H1 (cell line): ENCODE results near the gene CHMP4B. TPM values are rescaled to one million over a fixed set of nuclear protein-coding genes. Genes with fewer than 3 reads are reported as not detected.

Experiments
- CTCF ChIA-PET: fragments of 300-600 bp; sonication (Branson Sonifier 250); formaldehyde crosslinking; loops from one replicate; lab custom pipeline; 2021; ENCODE audit not compliant: partially characterized antibody; lab: Charles Lee
- POLR2A ChIA-PET: fragments of 300-600 bp; sonication (Branson Sonifier 250); formaldehyde crosslinking; loops from one replicate; lab custom pipeline; 2021; ENCODE audit warnings: inconsistent platforms; ENCODE audit not compliant: partially characterized antibody; lab: Charles Lee
- DNase-seq, 2 experiments: peaks; one replicate each; pipeline versions ENCODE4 v3.0.0 to v3.0.0-alpha.2; 2010 to 2022; ENCODE audit warnings: low spot score in 2 of 2, low read depth in 1 of 2, mixed read lengths in 1 of 2
- FAIRE-seq: peaks from 2 replicates; lab custom pipeline; 2011; peaks lifted over from hg19 to GRCh38; lab: Jason Lieb, UNC
- H2AFZ ChIP-seq: 2 replicates; pipeline ENCODE4 v1.8.1; 2012; ENCODE audit warnings: low read length, inconsistent platforms
- H2AK5ac ChIP-seq: 2 replicates; pipeline ENCODE4 v1.6.1; 2013; ENCODE audit warnings: low read depth, low read length
- H2BK120ac ChIP-seq: replicated peaks from 2 replicates; pipeline ENCODE3; 2013; ENCODE audit warnings: low read depth, low read length, inconsistent platforms
- H2BK12ac ChIP-seq: 2 replicates; pipeline ENCODE4 v1.6.1; 2013; ENCODE audit warnings: low read depth, low read length
- H2BK15ac ChIP-seq: 2 replicates; pipeline ENCODE4 v1.6.1; 2013; ENCODE audit warnings: low read length
- H2BK20ac ChIP-seq: 2 replicates; pipeline ENCODE4 v1.6.1; 2013; ENCODE audit warnings: low read length
- H2BK5ac ChIP-seq: 2 replicates; pipeline ENCODE4 v1.6.1; 2013; ENCODE audit warnings: low read depth, low read length
- H3K14ac ChIP-seq: 2 replicates; pipeline ENCODE4 v1.6.1; 2013; ENCODE audit warnings: inconsistent platforms; ENCODE audit not compliant: insufficient read length
- H3K18ac ChIP-seq: 2 replicates; pipeline ENCODE4 v1.6.1; 2013; ENCODE audit warnings: low read length; ENCODE audit errors: extremely low read depth
- H3K23ac ChIP-seq: 2 replicates; pipeline ENCODE4 v1.6.1; 2013; ENCODE audit warnings: inconsistent platforms; ENCODE audit not compliant: insufficient read length
- H3K23me2 ChIP-seq: 2 replicates; pipeline ENCODE4 v1.6.1; 2013; ENCODE audit warnings: low read depth, low read length
- H3K27ac ChIP-seq: 2 replicates; pipeline ENCODE4 v1.6.1; 2011; ENCODE audit warnings: low read depth, low read length, inconsistent platforms
- H3K27me3 ChIP-seq, 4 experiments: replicated peaks in 1 of 4; 1 replicate in 1 of 4; 2 replicates in 3 of 4; pipeline versions ENCODE4 v1.6.1 to v1.8.1; 2011 to 2013; ENCODE audit warnings: low read length in 3 of 4, mild to moderate bottlenecking in 3 of 4, inconsistent platforms in 2 of 4, mixed read lengths in 2 of 4, moderate library complexity in 1 of 4; ENCODE audit not compliant: control insufficient read depth in 3 of 4, insufficient read depth in 3 of 4; ENCODE audit errors: extremely low read depth in 1 of 4
- H3K36me3 ChIP-seq, 4 experiments: 2 replicates each; pipeline versions ENCODE4 v1.6.1 to v1.8.1; 2011 to 2013; ENCODE audit warnings: mild to moderate bottlenecking in 4 of 4, low read length in 3 of 4, moderate library complexity in 2 of 4, control low read depth in 1 of 4, inconsistent platforms in 1 of 4; ENCODE audit not compliant: insufficient read depth in 4 of 4, control insufficient read depth in 2 of 4
- H3K4ac ChIP-seq: replicated peaks from 2 replicates; pipeline ENCODE3; 2013; ENCODE audit warnings: low read length, low read depth, mixed read lengths, inconsistent platforms; ENCODE audit not compliant: insufficient read length
- H3K4me1 ChIP-seq, 4 experiments: replicated peaks in 1 of 4; 1 replicate in 1 of 4; 2 replicates in 3 of 4; pipeline versions ENCODE4 v1.6.1 to v1.8.1; 2011 to 2013; ENCODE audit warnings: low read length in 3 of 4, inconsistent platforms in 2 of 4, mixed read lengths in 1 of 4; ENCODE audit not compliant: insufficient read depth in 4 of 4, control insufficient read depth in 3 of 4
- H3K4me2 ChIP-seq, 2 experiments: 2 replicates each; pipeline versions ENCODE4 v1.6.1 to v1.8.1; 2011 to 2013; ENCODE audit warnings: low read depth in 2 of 2, low read length in 2 of 2, control low read depth in 1 of 2, inconsistent platforms in 1 of 2, mild to moderate bottlenecking in 1 of 2; ENCODE audit not compliant: insufficient read depth in 1 of 2
- H3K4me3 ChIP-seq, 4 experiments: fragments of 200-600, 300-600 bp in 1 of 4; sonication (generic), shearing (Covaris generic), sonication (Bioruptor Twin) in 1 of 4; 2 replicates each; pipeline versions ENCODE4 v1.5.1 to v1.8.1; 2011 to 2016; ENCODE audit warnings: low read length in 4 of 4, low read depth in 3 of 4, control low read depth in 2 of 4, inconsistent platforms in 2 of 4, mild to moderate bottlenecking in 2 of 4, mixed read lengths in 1 of 4, moderate library complexity in 1 of 4; ENCODE audit not compliant: insufficient read depth in 2 of 4; ENCODE audit errors: extremely low read depth in 1 of 4
- H3K56ac ChIP-seq: replicated peaks from 2 replicates; pipeline ENCODE3; 2013; ENCODE audit warnings: low read depth, mild to moderate bottlenecking, mixed read lengths, low read length, inconsistent platforms; ENCODE audit not compliant: insufficient read length
- H3K79me1 ChIP-seq: 2 replicates; pipeline ENCODE4 v1.6.1; 2013; ENCODE audit warnings: low read depth, low read length, control low read depth
- H3K79me2 ChIP-seq, 2 experiments: 2 replicates each; pipeline versions ENCODE4 v1.6.1 to v1.8.1; 2012 to 2013; ENCODE audit warnings: low read length in 2 of 2, mild to moderate bottlenecking in 2 of 2, inconsistent platforms in 1 of 2; ENCODE audit not compliant: insufficient read depth in 2 of 2, control insufficient read depth in 1 of 2
- H3K9ac ChIP-seq, 4 experiments: replicated peaks in 1 of 4; 1 replicate in 1 of 4; 2 replicates in 3 of 4; pipeline versions ENCODE4 v1.6.1 to v1.8.1; 2011 to 2013; ENCODE audit warnings: low read depth in 3 of 4, low read length in 3 of 4, control low read depth in 2 of 4, mild to moderate bottlenecking in 2 of 4, moderate library complexity in 2 of 4, inconsistent platforms in 1 of 4; ENCODE audit errors: extremely low read depth in 1 of 4
- H3K9me3 ChIP-seq, 2 experiments: 2 replicates each; pipeline versions ENCODE4 v1.6.1 to v1.8.1; 2012 to 2013; ENCODE audit warnings: mild to moderate bottlenecking in 2 of 2, moderate library complexity in 2 of 2, control low read depth in 1 of 2, inconsistent platforms in 1 of 2, low read depth in 1 of 2, low read length in 1 of 2, mixed read lengths in 1 of 2; ENCODE audit not compliant: insufficient read depth in 2 of 2
- H4K20me1 ChIP-seq, 2 experiments: replicated peaks in 1 of 2; 2 replicates each; pipeline versions ENCODE3 to v1.8.1; 2011 to 2013; ENCODE audit warnings: inconsistent platforms in 2 of 2, low read length in 2 of 2, mild to moderate bottlenecking in 1 of 2; ENCODE audit not compliant: insufficient read depth in 2 of 2, control insufficient read depth in 1 of 2
- H4K5ac ChIP-seq: 2 replicates; pipeline ENCODE4 v1.6.1; 2013; ENCODE audit warnings: low read length, low read depth, mixed read lengths, inconsistent platforms; ENCODE audit not compliant: insufficient read length
- H4K8ac ChIP-seq: 2 replicates; pipeline ENCODE4 v1.8.0; 2013; ENCODE audit warnings: mild to moderate bottlenecking, moderate library complexity, low read length, inconsistent platforms; ENCODE audit not compliant: insufficient read depth; ENCODE audit errors: extremely low read depth
- H4K91ac ChIP-seq: replicated peaks from 2 replicates; pipeline ENCODE3; 2013; ENCODE audit warnings: low read length, mixed read lengths, inconsistent platforms; ENCODE audit not compliant: insufficient read length
- BRCA1 ChIP-seq: IDR thresholded peaks from 2 replicates; pipeline ENCODE4 v1.6.1; 2012; ENCODE audit warnings: low read depth, low read length, improper control_type of control experiment
- GABPA ChIP-seq: IDR thresholded peaks from 2 replicates; pipeline ENCODE4 v1.6.1; 2011; ENCODE audit warnings: mild to moderate bottlenecking, low read length, moderate library complexity, borderline replicate concordance; ENCODE audit not compliant: insufficient read depth
- WGBS, 2 experiments: shearing (Covaris generic) in 1 of 2; methylation state at CpG; one replicate each; pipeline versions ENCODE4 v1.1.6 to v1.1.7; 2013 to 2015; ENCODE audit warnings: low lambda C conversion rate in 2 of 2, mixed read lengths in 2 of 2, inconsistent platforms in 1 of 2, low coverage in 1 of 2, missing lambda C conversion rate in 1 of 2; ENCODE audit not compliant: insufficient replicate concordance in 2 of 2, insufficient coverage in 1 of 2, insufficient read length in 1 of 2; ENCODE audit errors: extremely low coverage in 1 of 2, missing lambda C conversion rate in 1 of 2; 5-methylcytosine and 5-hydroxymethylcytosine counted together
- polyA plus RNA-seq, 7 experiments: library from polyadenylated mRNA; depleted of rRNA in 3 of 7; stranded (reverse) in 5 of 7; unstranded in 2 of 7; fragments of >200 nt in 5 of 7; fragments of 200-250 nt in 2 of 7; gene quantifications; 1 replicate in 5 of 7; 2 replicates in 1 of 7; 4 replicates in 1 of 7; pipeline versions ENCODE4 v1.2.1 to v1.2.3, GENCODE V29; 2011 to 2013; ENCODE audit warnings: missing spikeins in 2 of 7, mixed read lengths in 2 of 7
- total RNA-seq: library from RNA; stranded (reverse); fragmentation: NEBNext Ultra II Directional; extraction: Animal tissue kit (Norgen Biotek cat#: 25700); gene quantifications from 2 replicates; pipeline ENCODE4 v1.2.1, GENCODE V29; 2021

Gene CHMP4B
- total and polyA plus RNA-seq, 2 of the 8 experiments (the other 6 are each of a cell fraction or from before 2014, with no cell fraction given): 38.6 to 66.3 TPM

DNA sequence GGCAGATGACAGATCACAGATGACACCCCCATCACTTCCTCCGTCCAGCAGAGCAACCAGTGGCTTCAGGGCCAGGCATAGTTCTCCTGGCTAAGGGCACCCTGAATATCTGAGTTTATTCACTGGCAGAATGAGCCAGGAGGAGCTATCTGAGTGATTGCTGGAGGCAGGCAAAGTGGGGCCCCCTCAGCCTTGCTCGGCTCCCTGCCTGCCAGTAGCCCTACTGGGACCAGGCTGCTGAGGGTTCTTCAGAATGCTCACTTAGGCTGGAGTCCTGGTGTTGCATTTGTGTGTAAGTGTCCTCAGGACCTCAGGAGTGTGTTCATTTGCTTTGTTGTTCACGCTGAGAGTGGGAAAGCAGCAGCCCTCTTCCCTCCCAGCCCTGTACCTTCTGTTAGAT lies 31.2 kb downstream of the CHMP4B start:
- TF ChIP-seq GABPA (no peak), BRCA1 (no peak)
- Histone ChIP-seq H3K4me2 (no peak overlapping the region), H2BK120ac (no peak overlapping the region), H3K23ac (no peak overlapping the region), H2BK5ac (peak overlapping the region; percentile 17), H3K4ac (no peak overlapping the region), H3K79me2 (peaks cover 1 to 81% of the 10 kb centered on the region in 2 experiments; a peak in 3 of 4 replicates), H4K5ac (no peak overlapping the region), H3K27me3 (no peaks in the 10 kb centered on the region), H2BK15ac (no peak overlapping the region), H4K20me1 (peaks cover 7 to 19% of the 10 kb centered on the region in 2 experiments), H3K4me1 (peaks cover 10 to 27% (median 18%) of the 10 kb centered on the region in 4 experiments), H3K9me3 (no peaks in the 10 kb centered on the region), H2AFZ (no peak overlapping the region), H3K4me3 (no peak overlapping the region), H3K14ac (no peak overlapping the region), H2BK20ac (no peak overlapping the region), H3K18ac (no peak overlapping the region), H4K8ac (no peak overlapping the region), H2BK12ac (no peak overlapping the region; the same call in 1 of the 2 replicates), H2AK5ac (0 out of 2 replicates have a peak overlapping the region, but pooled peaks have one; percentile 32), H3K56ac (no peak overlapping the region), H3K36me3 (no peaks in the 10 kb centered on the region), H4K91ac (no peak overlapping the region), H3K23me2 (0 out of 2 replicates have a peak, but pooled peaks cover 2% of the 10 kb centered on the region), H3K27ac (0 out of 2 replicates have a peak overlapping the region, but pooled peaks have one; percentile 14), H3K79me1 (peaks cover 20% of the 10 kb centered on the region), H3K9ac (no peak overlapping the region)
- POLR2A ChIA-PET: no interaction called here
- FAIRE-seq (no peak), DNase-seq (no peak)
- CTCF ChIA-PET: interaction anchor here (1.6 to 2.0 kb wide), 3 partner anchors 19 to 23 kb away, joined by 3 to 7 read pairs (median 3); no protein-coding TSS in a partner anchor
- 81% methylated on average over 3 of the region's 3 CpGs; no CpG with 5 or more reads in 1 of the 2 experiments for WGBS, 2 experiments
